Fibroblast of peridontal ligament (primary cell): Measurements from ENCODE around the gene SYNE1.
A peak's percentile ranks its signal among the peaks of the same experiment; 100 is the strongest.
"Not testable (repeated sequence)": the region's sequence is repeated elsewhere in the genome, so short reads cannot be mapped to it uniquely, and the experiment has no call there.

Experiments
- DNase-seq: peaks from one replicate; pipeline ENCODE4 v3.0.0-alpha.2; 2010; ENCODE audit errors: extremely low read depth

Gene SYNE1

GRCh38 chr6:152637296-152638047, at the start of gene SYNE1:
SYNE1 (minus strand) TSS chr6:152637362; CDS start chr6:152628331, 9,031 bp downstream.
- DNase-seq, result peak; percentile 70

GRCh38 chr6:152685819-152686218, 48.7 kb upstream of the SYNE1 start:
- no peak for DNase-seq

- DNase-seq, result not testable (repeated sequence)
Measured at GRCh38 chr6:152682935-152683334, 45.8 kb upstream of the SYNE1 start.

- no peak for DNase-seq
Measured at GRCh38 chr6:152682141-152682540, 45.0 kb upstream of the SYNE1 start.

- DNase-seq, result no peak
Measured at GRCh38 chr6:152680879-152681517, 43.8 kb upstream of the SYNE1 start.

GRCh38 chr6:152680151-152680550, 43.0 kb upstream of the SYNE1 start:
- no peak for DNase-seq

- DNase-seq, result peak; percentile 7
Measured at GRCh38 chr6:152673236-152673635, 36.1 kb upstream of the SYNE1 start.

- DNase-seq, result no peak
Measured at GRCh38 chr6:152671171-152671570, 34.0 kb upstream of the SYNE1 start.

GRCh38 chr6:152669895-152670294, 32.7 kb upstream of the SYNE1 start:
- DNase-seq, result peak; percentile 72

- no peak for DNase-seq
Measured at GRCh38 chr6:152661776-152662175, 24.6 kb upstream of the SYNE1 start.

- DNase-seq, result peak; percentile 11
Measured at GRCh38 chr6:152651986-152652385, 14.8 kb upstream of the SYNE1 start.

GRCh38 chr6:152648105-152648504, 10.9 kb upstream of the SYNE1 start:
- peak; percentile 74 for DNase-seq

- not testable (repeated sequence) for DNase-seq
Measured at GRCh38 chr6:152646732-152647131, 9.6 kb upstream of the SYNE1 start.

GRCh38 chr6:152642578-152643375, 5.6 kb upstream of the SYNE1 start:
- peak; percentile 67 for DNase-seq

GRCh38 chr6:152636609-152637295, 410 bp downstream of the SYNE1 start:
- peak; percentile 9 for DNase-seq

GRCh38 chr6:152636021-152636608, 1.0 kb downstream of the SYNE1 start:
- peak; percentile 46 for DNase-seq

GRCh38 chr6:152634773-152635172, 2.4 kb downstream of the SYNE1 start:
- DNase-seq, result no peak

- no peak for DNase-seq
Measured at GRCh38 chr6:152632121-152632782, 4.9 kb downstream of the SYNE1 start.

GRCh38 chr6:152631376-152631775, 5.8 kb downstream of the SYNE1 start:
- DNase-seq, result no peak

- DNase-seq, result no peak
Measured at GRCh38 chr6:152630832-152631231, 6.3 kb downstream of the SYNE1 start.

- no peak for DNase-seq
Measured at GRCh38 chr6:152625213-152625612, 11.9 kb downstream of the SYNE1 start.
